ENCODE measurements around the gene GPRC5B. TPM values are rescaled to one million over a fixed set of nuclear protein-coding genes. Genes with fewer than 3 reads are reported as not detected.

GPRC5B gene
- total RNA-seq, 1 donor from 2014 or later, result under 0.01 TPM

- H3K27me3 ChIP-seq (ENCODE audit: control insufficient read depth, insufficient read depth, low read length), result no peaks in the 10 kb centered on the region
- no peaks in the 10 kb centered on the region for H3K36me3 ChIP-seq (ENCODE audit: control insufficient read depth, insufficient read depth, low read length)
- no peak for FAIRE-seq
- TF ChIP-seq CTCF (IDR thresholded peaks at IDR 0.05; ENCODE audit: insufficient read depth, low read length, severe bottlenecking), result no peak
- H3K4me3 ChIP-seq (ENCODE audit: low read depth, low read length), result no peak overlapping the region
- DNase-seq (ENCODE audit: low read depth), result no peak
Observed at GRCh38 chr16:19911747-19912454, 27.3 kb upstream of the GPRC5B start.

GRCh38 chr16:19911204-19911603, 26.6 kb upstream of the GPRC5B start:
- TF ChIP-seq CTCF (IDR thresholded peaks at IDR 0.05; ENCODE audit: insufficient read depth, low read length, severe bottlenecking), result no peak
- H3K36me3 ChIP-seq (ENCODE audit: control insufficient read depth, insufficient read depth, low read length), result no peaks in the 10 kb centered on the region
- no peak for FAIRE-seq
- no peaks in the 10 kb centered on the region for H3K27me3 ChIP-seq (ENCODE audit: control insufficient read depth, insufficient read depth, low read length)
- H3K4me3 ChIP-seq (ENCODE audit: low read depth, low read length), result no peak overlapping the region
- DNase-seq (ENCODE audit: low read depth), result no peak

- no peak for FAIRE-seq
Observed at GRCh38 chr16:19909750-19910322, 25.2 kb upstream of the GPRC5B start.

GRCh38 chr16:19908921-19909320, 24.3 kb upstream of the GPRC5B start:
- DNase-seq (ENCODE audit: low read depth) (no peak), FAIRE-seq (no peak)
- no peaks in the 10 kb centered on the region for H3K36me3 ChIP-seq (ENCODE audit: control insufficient read depth, insufficient read depth, low read length)
- H3K27me3 ChIP-seq (ENCODE audit: control insufficient read depth, insufficient read depth, low read length), result no peaks in the 10 kb centered on the region
- H3K4me3 ChIP-seq (ENCODE audit: low read depth, low read length), result no peak overlapping the region
- TF ChIP-seq CTCF (IDR thresholded peaks at IDR 0.05; ENCODE audit: insufficient read depth, low read length, severe bottlenecking), result no peak

More at GRCh38 chr16:19909750-19910322, 25.2 kb upstream of the GPRC5B start:
- no peak for DNase-seq (ENCODE audit: low read depth)
- no peak for TF ChIP-seq CTCF (IDR thresholded peaks at IDR 0.05; ENCODE audit: insufficient read depth, low read length, severe bottlenecking)
- H3K4me3 ChIP-seq (ENCODE audit: low read depth, low read length), result no peak overlapping the region
- no peaks in the 10 kb centered on the region for H3K27me3 ChIP-seq (ENCODE audit: control insufficient read depth, insufficient read depth, low read length)
- H3K36me3 ChIP-seq (ENCODE audit: control insufficient read depth, insufficient read depth, low read length), result no peaks in the 10 kb centered on the region

- peak; percentile 48 for DNase-seq (ENCODE audit: low read depth)
- Histone ChIP-seq H3K27me3 (ENCODE audit: control insufficient read depth, insufficient read depth, low read length) (no peaks in the 10 kb centered on the region), H3K36me3 (ENCODE audit: control insufficient read depth, insufficient read depth, low read length) (no peaks in the 10 kb centered on the region), H3K4me3 (ENCODE audit: low read depth, low read length) (no peak overlapping the region)
- TF ChIP-seq CTCF (IDR thresholded peaks at IDR 0.05; ENCODE audit: insufficient read depth, low read length, severe bottlenecking), result peak; percentile 96
- FAIRE-seq, result no peak
Observed at GRCh38 chr16:19907161-19907992, 22.7 kb upstream of the GPRC5B start.

Measured in bronchial epithelial cell (primary cell).